ENCODE data around the gene PROS1. TPM values are rescaled to one million over a fixed set of nuclear protein-coding genes. Genes with fewer than 3 reads are reported as not detected.
"Not testable (repeated sequence)": the region's sequence is repeated elsewhere in the genome, so short reads cannot be mapped to it uniquely, and the experiment has no call there.

PROS1 gene
- total and polyA plus RNA-seq, 2 of the 4 experiments (the other 2 are of a cell fraction): 1.6 to 2.8 TPM

DNA sequence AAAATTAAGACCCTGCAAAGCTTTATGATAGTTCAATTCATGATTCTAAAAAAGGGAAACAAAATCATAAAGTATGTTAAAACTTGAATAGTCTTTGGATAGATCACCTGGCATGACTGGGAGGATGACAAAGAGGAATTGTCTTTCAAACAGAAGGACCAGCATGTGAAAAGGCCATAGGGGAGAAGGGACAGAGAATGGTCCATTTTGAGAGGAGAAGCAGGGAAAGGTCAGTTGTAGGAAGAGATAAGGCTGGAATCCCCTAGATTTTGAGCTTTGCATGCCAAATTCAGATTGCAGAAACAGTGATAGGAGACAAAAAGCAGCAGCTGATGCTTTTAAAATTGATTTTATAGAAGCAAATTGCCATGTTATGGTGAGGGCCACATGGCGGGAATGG, 12.7 kb downstream of the PROS1 start:
- WGBS, 2 experiments (ENCODE audit: extremely low coverage in 2 of 2, insufficient read length in 1 of 2): no CpG with 5 or more reads among the region's 1 CpG
- Histone ChIP-seq H4K91ac (ENCODE audit: insufficient read depth, low read depth, low read length) (no peak overlapping the region), H2BK20ac (ENCODE audit: low read depth, low read length) (no peak overlapping the region), H3K79me1 (ENCODE audit: low read depth in 1 of 2, low read length in 2 of 2) (no peaks in the 10 kb centered on the region), H3K56ac (ENCODE audit: extremely low read depth, insufficient read depth, low read length) (no peak overlapping the region), H3K27me3 (ENCODE audit: control insufficient read depth, insufficient read depth, low read length) (no peaks in the 10 kb centered on the region), H2BK120ac (ENCODE audit: low read depth, low read length) (no peak overlapping the region), H3K9ac (ENCODE audit: low read depth, low read length) (no peak overlapping the region), H3K27ac (ENCODE audit: insufficient read depth, low read length) (no peak overlapping the region), H3K4ac (ENCODE audit: low read depth, low read length) (no peak overlapping the region), H2AK9ac (replicated peaks; ENCODE audit: low read depth, low read length, poor library complexity) (no peak overlapping the region), H3K9me3 (ENCODE audit: control insufficient read depth, insufficient read depth, low read length) (no peaks in the 10 kb centered on the region), H3K9me1 (ENCODE audit: insufficient read depth, low read length) (no peaks in the 10 kb centered on the region), H2BK15ac (ENCODE audit: low read depth, low read length) (no peak overlapping the region), H2AFZ (replicated peaks; ENCODE audit: low read length, poor library complexity) (no peak overlapping the region), H3K4me1 (ENCODE audit: control insufficient read depth, insufficient read depth, low read length) (no peaks in the 10 kb centered on the region), H4K8ac (ENCODE audit: low read depth in 2 of 2, low read length in 2 of 2) (no peak overlapping the region), H3K4me3 (ENCODE audit: insufficient read depth, low read depth, low read length) (no peak overlapping the region), H4K20me1 (ENCODE audit: insufficient read depth, low read length) (no peaks in the 10 kb centered on the region), H3K36me3 (ENCODE audit: control insufficient read depth, insufficient read depth, low read length) (no peaks in the 10 kb centered on the region), H3K23ac (ENCODE audit: low read depth, low read length) (no peak overlapping the region), H3K4me2 (ENCODE audit: low read depth, low read length) (no peak overlapping the region), H4K5ac (ENCODE audit: low read depth, low read length) (no peak overlapping the region), H2AK5ac (ENCODE audit: low read depth, low read length) (no peak overlapping the region), H3K18ac (ENCODE audit: low read depth, low read length) (no peak overlapping the region), H2BK5ac (ENCODE audit: low read depth, low read length, poor library complexity, severe bottlenecking) (no peak overlapping the region), H3K14ac (replicated peaks; ENCODE audit: low read depth, low read length) (no peak overlapping the region)
- ATAC-seq (ENCODE audit: low read depth) (no peak), DNase-seq (no peak)
- intact Hi-C loops (cut with micrococcal nuclease) (loop anchor here (5.0 kb wide), 1 partner anchor 49 kb away; no protein-coding TSS in a partner anchor), dilution Hi-C loops (cut with HindIII; ENCODE audit: low sequenced_read_pairs, unreplicated experiment) (no loop called here), in situ Hi-C loops (cut with MboI; ENCODE audit: low sequenced_read_pairs) (no loop called here)
- POLR2A ChIA-PET (ENCODE audit: unreplicated experiment): no interaction called here
- CTCF ChIA-PET: interaction anchor here (0.7 kb wide), 1 partner anchor 13 kb away, joined by 6 read pairs; the partner anchor contains the start of gene PROS1
- TF ChIP-seq ELK1 (IDR thresholded peaks at IDR 0.05; ENCODE audit: borderline replicate concordance, low read depth, low read length): no peak
- TF ChIP-seq POLR2A (IDR thresholded peaks at IDR 0.05; ENCODE audit: low read depth, low read length): no peak
- no peak for TF ChIP-seq MXI1 (IDR thresholded peaks at IDR 0.05; ENCODE audit: borderline replicate concordance, low read depth, low read length)
- TF ChIP-seq USF2 (IDR thresholded peaks at IDR 0.05; ENCODE audit: low read depth, low read length): no peak
- TF ChIP-seq MAFK (IDR thresholded peaks at IDR 0.05; ENCODE audit: low read depth, low read length): no peak
- no peak for TF ChIP-seq FOS (IDR thresholded peaks at IDR 0.05; ENCODE audit: low read depth, low read length)
- no TSS peak for BruUV-seq (replicated peaks)

GRCh38 chr3:93949958-93950357, 23.7 kb downstream of the PROS1 start:
- dilution Hi-C loops (cut with HindIII; ENCODE audit: low sequenced_read_pairs, unreplicated experiment); H3K27me3 ChIP-seq (ENCODE audit: control insufficient read depth, insufficient read depth, low read length); H3K4me1 ChIP-seq (ENCODE audit: control insufficient read depth, insufficient read depth, low read length); H3K56ac ChIP-seq (ENCODE audit: extremely low read depth, insufficient read depth, low read length); H2AK5ac ChIP-seq (ENCODE audit: low read depth, low read length); H3K18ac ChIP-seq (ENCODE audit: low read depth, low read length); H3K4me2 ChIP-seq (ENCODE audit: low read depth, low read length); ATAC-seq (ENCODE audit: low read depth); H4K8ac ChIP-seq (ENCODE audit: low read depth in 2 of 2, low read length in 2 of 2); H4K5ac ChIP-seq (ENCODE audit: low read depth, low read length); H3K9me3 ChIP-seq (ENCODE audit: control insufficient read depth, insufficient read depth, low read length); H2AK9ac ChIP-seq (replicated peaks; ENCODE audit: low read depth, low read length, poor library complexity); CTCF ChIA-PET; H2AFZ ChIP-seq (replicated peaks; ENCODE audit: low read length, poor library complexity); H3K23ac ChIP-seq (ENCODE audit: low read depth, low read length); H3K14ac ChIP-seq (replicated peaks; ENCODE audit: low read depth, low read length); BruUV-seq (replicated peaks); H2BK120ac ChIP-seq (ENCODE audit: low read depth, low read length); H2BK5ac ChIP-seq (ENCODE audit: low read depth, low read length, poor library complexity, severe bottlenecking); H3K4ac ChIP-seq (ENCODE audit: low read depth, low read length); intact Hi-C loops (cut with micrococcal nuclease); H4K91ac ChIP-seq (ENCODE audit: insufficient read depth, low read depth, low read length); DNase-seq; H4K20me1 ChIP-seq (ENCODE audit: insufficient read depth, low read length); H3K9me1 ChIP-seq (ENCODE audit: insufficient read depth, low read length); POLR2A ChIA-PET (ENCODE audit: unreplicated experiment); H3K36me3 ChIP-seq (ENCODE audit: control insufficient read depth, insufficient read depth, low read length); in situ Hi-C loops (cut with MboI; ENCODE audit: low sequenced_read_pairs); H2BK20ac ChIP-seq (ENCODE audit: low read depth, low read length); H2BK15ac ChIP-seq (ENCODE audit: low read depth, low read length); H3K27ac ChIP-seq (ENCODE audit: insufficient read depth, low read length); H3K4me3 ChIP-seq (ENCODE audit: insufficient read depth, low read depth, low read length); H3K9ac ChIP-seq (ENCODE audit: low read depth, low read length); H3K79me1 ChIP-seq (ENCODE audit: low read depth in 1 of 2, low read length in 2 of 2): not testable (repeated sequence)
- WGBS, 2 experiments (ENCODE audit: extremely low coverage in 2 of 2, insufficient read length in 1 of 2): 69% methylated on average over 4 of the region's 8 CpGs; no CpG with 5 or more reads in 1 of the 2 experiments

All from IMR-90 (cell line).